HG03066 (cell line): ENCODE data around the gene FAN1.

Experiments
- ATAC-seq: cut with Tn5 transposase; IDR thresholded peaks from one replicate; pipeline ENCODE4 v1.9.1; 2021; ENCODE audit warnings: low read depth; ENCODE audit not compliant: unreplicated experiment

Gene FAN1

DNA sequence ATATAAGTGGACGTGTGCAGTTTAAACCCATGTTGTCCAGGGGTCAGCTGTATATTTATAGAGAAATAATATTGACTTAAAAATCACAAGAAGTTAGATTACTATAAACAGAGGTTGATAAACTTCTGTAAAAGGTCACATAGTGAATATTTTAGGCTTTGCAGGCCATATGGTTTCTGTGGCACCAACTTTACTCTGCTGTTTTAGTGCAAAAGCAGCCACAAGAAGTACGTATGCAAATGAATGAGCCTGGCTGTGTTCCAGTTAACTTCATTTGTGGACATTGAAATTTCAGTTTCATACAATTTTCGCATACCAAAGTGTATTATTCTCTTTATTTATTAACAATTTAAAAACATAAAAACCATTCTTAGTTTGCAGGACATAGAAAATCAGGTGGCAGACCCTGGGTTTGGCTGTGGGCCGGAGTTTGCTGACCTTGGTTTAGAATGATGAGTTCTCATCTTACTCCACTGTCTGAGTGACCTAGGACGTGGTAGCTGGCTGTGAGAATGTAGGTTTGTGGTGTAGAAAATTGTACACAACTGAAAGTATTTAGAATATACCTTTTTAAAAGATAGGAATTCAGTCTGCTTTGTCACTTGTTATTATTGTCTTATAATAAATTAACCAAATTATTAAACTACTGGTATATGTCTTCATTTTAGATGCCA is 16.3 kb downstream of the FAN1 start:
- ATAC-seq = no peak

DNA sequence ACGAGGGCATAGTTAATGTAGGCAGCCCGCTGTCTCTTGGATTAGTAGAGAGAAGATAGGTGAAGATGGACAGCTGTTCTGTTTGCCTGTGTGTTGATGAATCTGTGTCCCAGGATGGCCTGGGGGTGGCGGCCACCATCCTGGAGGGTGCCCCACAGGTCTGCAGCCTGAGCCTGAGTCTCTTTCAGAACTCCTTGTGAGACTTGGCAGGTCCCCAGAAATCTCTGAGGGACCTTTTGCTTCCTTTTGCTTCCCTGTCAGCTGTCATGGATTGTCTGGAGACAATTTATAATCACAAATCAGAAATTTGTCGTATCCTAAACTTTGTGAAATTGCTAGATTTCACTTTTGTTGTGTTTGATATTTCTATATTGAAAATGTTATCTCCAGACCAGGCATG is 17.4 kb downstream of the FAN1 start:
- ATAC-seq = no peak

DNA sequence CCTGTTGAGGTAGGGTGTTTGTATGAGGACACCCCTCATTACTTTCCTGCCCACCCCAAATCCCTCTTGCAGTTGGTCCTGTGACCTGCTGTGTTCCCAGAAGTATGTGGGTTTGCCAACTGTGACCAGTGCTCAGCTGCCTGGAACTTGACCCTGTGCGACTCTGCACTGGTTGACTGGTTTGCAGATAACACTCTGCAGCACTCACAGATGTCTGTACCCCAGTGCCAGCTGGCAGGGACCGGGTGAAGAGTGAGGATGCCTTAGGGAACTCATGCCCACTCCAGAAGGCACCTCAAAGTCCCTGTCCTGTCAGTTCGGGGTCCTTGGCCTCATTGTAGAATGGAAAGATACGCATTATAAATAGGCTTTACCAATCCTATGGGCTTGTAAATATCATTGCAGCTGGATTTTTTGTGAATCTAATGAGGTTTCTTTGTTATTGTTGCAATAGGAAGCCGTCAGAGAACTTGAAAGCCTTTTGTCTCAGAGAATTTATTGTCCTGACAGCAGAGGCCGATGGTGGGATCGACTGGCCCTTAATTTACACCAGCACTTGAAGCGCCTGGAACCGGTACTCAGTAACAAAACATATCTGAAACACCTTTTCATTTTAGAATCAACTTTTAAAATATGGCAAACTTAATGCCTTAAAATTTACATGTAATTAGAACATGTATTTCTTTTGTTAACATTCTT is 18.2 kb downstream of the FAN1 start:
- ATAC-seq = no peak

- no peak for ATAC-seq
Measured at GRCh38 chr15:30922480-30923311, 19.0 kb downstream of the FAN1 start.

DNA sequence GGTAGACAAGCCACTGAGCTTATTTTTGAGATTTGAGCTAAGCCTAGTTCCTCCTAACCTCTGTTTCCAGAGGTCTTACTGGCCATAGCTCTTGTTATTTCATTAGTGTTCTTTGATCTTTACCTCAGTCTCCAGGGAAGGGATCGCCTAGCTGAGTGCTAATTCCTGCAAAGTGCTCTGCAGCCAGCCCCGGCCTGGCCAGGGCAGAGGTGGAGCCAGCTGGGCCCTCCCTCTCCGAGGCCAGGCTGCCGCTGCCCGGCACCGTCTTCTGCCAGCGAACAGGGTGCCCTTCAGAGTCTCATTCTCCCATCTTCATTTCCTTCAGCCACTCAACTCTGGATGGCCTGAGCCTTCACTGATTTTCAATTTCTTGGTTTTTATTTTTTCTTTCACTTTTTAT is 19.7 kb downstream of the FAN1 start:
- ATAC-seq = no peak

- ATAC-seq = no peak
Measured at GRCh38 chr15:30924353-30924752, 20.6 kb downstream of the FAN1 start.

DNA sequence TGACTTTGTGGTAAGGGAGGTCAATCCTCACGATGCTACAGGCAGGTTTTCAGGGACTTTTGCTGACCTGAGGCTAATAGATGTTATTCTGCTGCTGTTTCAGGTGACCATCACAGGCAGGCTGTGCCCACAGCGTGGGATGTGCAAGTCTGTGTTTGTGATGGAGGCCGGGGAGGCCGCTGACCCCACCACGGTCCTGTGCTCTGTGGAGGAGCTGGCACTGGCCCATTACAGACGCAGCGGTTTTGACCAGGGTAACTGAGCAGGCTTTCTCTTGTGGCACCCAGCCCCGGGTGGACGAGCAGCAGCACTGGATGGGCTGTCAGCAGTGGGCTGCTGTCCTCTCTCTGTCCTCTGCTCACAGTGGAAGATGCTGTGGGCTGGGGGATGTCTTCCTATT is 22.0 kb downstream of the FAN1 start:
- no peak for ATAC-seq

GRCh38 chr15:30926161-30926560 is 22.4 kb downstream of the FAN1 start:
- no peak for ATAC-seq

- ATAC-seq = no peak
Measured at GRCh38 chr15:30927148-30927761, 23.5 kb downstream of the FAN1 start.

DNA sequence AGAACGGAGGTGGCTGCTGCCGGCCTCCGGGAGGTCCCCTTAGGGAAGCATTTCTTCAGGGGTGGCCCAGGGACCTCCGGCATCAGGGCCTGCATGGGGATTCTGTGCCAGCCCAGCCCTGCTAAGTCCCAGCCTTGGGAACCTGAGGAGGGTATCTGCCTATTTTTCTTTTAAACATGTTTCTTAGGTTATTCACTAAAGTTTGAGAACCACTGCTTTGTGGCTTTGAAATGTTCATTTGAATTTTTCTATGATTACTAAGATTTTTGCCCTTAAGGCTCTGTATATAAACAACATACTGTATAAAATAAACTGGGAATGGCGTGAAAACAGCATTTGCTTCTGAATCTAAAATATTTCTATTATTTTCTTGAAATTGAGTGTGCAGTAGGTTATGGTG is 24.4 kb downstream of the FAN1 start:
- ATAC-seq = no peak

DNA sequence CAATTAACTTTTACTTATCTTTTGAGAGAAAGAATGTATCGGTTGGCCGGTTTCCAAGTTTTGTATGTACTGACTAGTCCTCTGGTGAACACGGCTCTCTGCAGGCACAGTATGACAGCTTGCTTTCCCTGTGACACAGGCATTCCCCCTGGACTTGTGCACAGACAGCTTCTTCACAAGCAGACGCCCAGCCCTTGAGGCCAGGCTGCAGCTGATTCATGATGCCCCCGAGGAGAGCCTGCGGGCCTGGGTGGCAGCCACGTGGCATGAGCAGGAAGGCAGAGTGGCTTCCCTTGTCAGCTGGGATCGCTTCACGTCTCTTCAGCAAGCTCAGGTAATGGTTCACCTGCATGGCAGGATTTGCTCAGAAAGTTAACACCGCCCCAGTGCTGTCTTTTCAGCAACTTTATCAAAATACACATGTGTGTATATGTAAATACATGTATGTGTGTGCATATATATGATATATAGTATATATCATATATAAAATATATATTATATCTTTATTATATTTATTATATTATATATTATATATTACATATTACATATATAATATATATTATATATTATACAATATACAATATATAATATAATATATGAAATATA is 25.5 kb downstream of the FAN1 start:
- ATAC-seq = no peak

- no peak for ATAC-seq
Measured at GRCh38 chr15:30929982-30930381, 26.3 kb downstream of the FAN1 start.

DNA sequence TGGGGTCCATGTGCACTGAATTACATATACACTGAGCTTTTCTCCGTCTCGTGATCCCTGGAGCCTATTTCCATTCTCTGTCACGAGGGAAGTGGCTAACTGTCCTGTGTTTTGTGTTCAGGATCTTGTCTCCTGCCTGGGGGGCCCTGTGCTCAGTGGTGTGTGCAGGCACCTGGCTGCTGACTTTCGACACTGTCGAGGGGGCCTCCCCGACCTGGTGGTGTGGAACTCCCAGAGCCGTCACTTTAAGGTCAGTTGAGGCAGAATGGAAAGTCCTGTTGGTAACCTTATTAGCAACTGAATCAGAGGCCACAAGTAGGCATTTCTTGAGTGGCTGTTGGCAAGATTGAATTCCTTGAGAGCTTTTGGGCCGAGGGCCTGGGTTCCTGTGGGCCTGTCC is 26.7 kb downstream of the FAN1 start:
- ATAC-seq = no peak

DNA sequence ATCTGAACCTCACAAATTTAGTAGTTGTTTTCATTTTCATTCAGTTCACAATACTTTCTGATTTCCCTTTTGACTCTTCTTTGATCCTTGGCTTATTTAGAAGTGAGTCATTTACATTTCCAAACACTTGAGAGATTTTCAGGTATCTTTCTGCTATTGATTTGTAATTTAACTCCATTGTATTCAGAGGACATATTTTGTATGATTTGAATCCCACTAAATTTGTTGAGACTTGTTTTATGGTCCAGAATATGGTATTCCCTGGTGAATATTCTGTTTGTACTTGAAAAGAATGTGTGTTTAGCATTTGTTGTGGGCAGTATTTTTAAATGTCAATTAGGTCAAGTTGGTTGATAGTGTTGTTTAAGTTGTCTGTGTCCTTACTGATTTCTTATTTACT is 29.6 kb downstream of the FAN1 start:
- no peak for ATAC-seq

DNA sequence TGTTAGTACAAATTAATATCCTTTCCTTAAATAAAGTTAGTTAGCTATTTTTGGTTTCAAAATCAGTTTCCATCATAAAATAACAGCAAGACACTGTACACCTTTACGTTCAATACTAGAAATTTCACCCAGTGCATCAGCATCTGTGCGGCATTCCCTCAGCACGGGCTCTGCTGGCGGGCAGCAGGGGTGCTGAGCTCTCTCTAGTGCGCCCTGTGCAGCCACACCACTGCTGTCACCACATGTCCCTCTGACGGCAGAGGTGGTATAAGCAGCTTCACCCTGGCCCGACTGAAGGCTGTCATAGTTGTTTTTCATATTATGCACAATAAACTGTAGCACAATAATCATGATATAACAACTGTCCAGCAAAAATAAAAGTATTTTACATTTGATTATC is 35.4 kb downstream of the FAN1 start:
- ATAC-seq = no peak

- ATAC-seq = no peak
Measured at GRCh38 chr15:30940359-30940758, 36.6 kb downstream of the FAN1 start.

DNA sequence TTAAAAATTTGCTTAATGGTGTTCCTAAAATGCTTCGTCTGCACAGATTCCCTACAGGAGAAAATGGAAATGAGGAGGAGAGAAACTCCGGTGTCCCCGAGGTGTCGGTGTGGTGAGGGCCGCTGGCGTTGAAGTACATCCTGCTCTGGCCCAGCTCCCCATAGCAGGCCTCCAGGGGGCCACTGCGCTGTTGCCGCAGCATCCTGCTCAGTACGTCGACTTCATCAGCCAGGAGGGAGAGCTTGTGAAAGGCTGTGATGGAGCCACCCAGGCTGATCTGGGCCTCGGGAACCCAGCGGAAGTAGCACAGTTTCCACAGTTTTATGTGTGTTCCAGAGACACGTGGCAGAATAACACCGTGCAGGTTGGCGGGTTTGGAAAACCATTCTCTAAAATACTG is 37.8 kb downstream of the FAN1 start:
- no peak for ATAC-seq

GRCh38 chr15:30943654-30944335 is 40.1 kb downstream of the FAN1 start:
- no peak for ATAC-seq

DNA sequence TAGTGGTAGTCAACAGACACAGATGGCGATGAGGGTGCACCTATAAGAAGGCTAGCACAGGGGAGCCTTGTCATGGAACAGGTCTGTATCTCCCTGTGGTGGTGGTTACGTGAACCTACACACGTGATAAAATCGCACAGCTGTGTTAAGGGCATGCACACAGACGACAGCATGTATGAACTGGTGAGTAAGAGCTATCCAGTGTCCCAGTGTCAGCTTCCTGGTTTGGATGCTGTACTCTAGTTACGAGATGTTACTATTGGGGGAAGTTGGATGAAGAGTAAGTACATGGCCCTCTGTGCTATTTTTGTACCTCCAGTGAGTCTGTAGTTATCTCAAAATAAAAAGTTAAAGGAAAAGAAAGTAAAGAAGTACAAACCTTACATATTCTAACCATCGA is 49.5 kb downstream of the FAN1 start:
- ATAC-seq = no peak

GRCh38 chr15:30953731-30954378 is 50.1 kb downstream of the FAN1 start:
- no peak for ATAC-seq
